Esophagus (tissue), 2 donors: Measurements from ENCODE around the gene PLCB2. TPM values are rescaled to one million over a fixed set of nuclear protein-coding genes. Genes with fewer than 3 reads are reported as not detected.

Experiments
- H3K27ac ChIP-seq, 2 donors: one replicate each; pipeline ENCODE4 v1.5.1; 2013; ENCODE audit warnings: low read depth in 2 of 2, mild to moderate bottlenecking in 2 of 2, inconsistent platforms in 1 of 2, low read length in 1 of 2, moderate library complexity in 1 of 2
- H3K27me3 ChIP-seq, 2 donors: one replicate each; pipeline ENCODE4 v1.6.1; 2013; ENCODE audit warnings: low read length in 2 of 2, control low read depth in 1 of 2, mild to moderate bottlenecking in 1 of 2; ENCODE audit not compliant: insufficient read depth in 2 of 2, control insufficient read depth in 1 of 2
- H3K36me3 ChIP-seq, 2 donors: one replicate each; pipeline ENCODE4 v1.6.1; 2013; ENCODE audit warnings: low read length in 1 of 2; ENCODE audit not compliant: control insufficient read depth in 2 of 2, insufficient read depth in 2 of 2
- H3K4me1 ChIP-seq, 2 donors: one replicate each; pipeline ENCODE4 v1.6.1; 2013; ENCODE audit warnings: low read length in 1 of 2; ENCODE audit not compliant: control insufficient read depth in 2 of 2, insufficient read depth in 2 of 2
- H3K4me3 ChIP-seq, 2 donors: one replicate each; pipeline ENCODE4 v1.5.1; 2013; ENCODE audit warnings: low read length in 2 of 2, mild to moderate bottlenecking in 2 of 2, low read depth in 1 of 2, moderate library complexity in 1 of 2
- H3K9me3 ChIP-seq, 2 donors: one replicate each; pipeline ENCODE4 v1.6.1; 2013; ENCODE audit warnings: mild to moderate bottlenecking in 2 of 2, low read depth in 1 of 2, low read length in 1 of 2, moderate library complexity in 1 of 2; ENCODE audit not compliant: control insufficient read depth in 2 of 2, insufficient read depth in 1 of 2
- WGBS, 2 donors: extraction: QIAGEN DNeasy Blood & Tissue Kit; methylation state at CpG; one replicate each; pipeline ENCODE4 v1.1.7; 2013; 5-methylcytosine and 5-hydroxymethylcytosine counted together
- polyA plus RNA-seq, 2 donors: library from polyadenylated mRNA; stranded (reverse); fragments of 200-250 nt; gene quantifications; one replicate each; pipeline ENCODE4 v1.2.3, GENCODE V29; 2013
- donor health status: healthy with polysubstance abuse.
- donor health status: Bipolar disorder and iron deficiency.

The PLCB2 gene
- polyA plus RNA-seq, 2 donors = 5.3 to 7.3 TPM

DNA sequence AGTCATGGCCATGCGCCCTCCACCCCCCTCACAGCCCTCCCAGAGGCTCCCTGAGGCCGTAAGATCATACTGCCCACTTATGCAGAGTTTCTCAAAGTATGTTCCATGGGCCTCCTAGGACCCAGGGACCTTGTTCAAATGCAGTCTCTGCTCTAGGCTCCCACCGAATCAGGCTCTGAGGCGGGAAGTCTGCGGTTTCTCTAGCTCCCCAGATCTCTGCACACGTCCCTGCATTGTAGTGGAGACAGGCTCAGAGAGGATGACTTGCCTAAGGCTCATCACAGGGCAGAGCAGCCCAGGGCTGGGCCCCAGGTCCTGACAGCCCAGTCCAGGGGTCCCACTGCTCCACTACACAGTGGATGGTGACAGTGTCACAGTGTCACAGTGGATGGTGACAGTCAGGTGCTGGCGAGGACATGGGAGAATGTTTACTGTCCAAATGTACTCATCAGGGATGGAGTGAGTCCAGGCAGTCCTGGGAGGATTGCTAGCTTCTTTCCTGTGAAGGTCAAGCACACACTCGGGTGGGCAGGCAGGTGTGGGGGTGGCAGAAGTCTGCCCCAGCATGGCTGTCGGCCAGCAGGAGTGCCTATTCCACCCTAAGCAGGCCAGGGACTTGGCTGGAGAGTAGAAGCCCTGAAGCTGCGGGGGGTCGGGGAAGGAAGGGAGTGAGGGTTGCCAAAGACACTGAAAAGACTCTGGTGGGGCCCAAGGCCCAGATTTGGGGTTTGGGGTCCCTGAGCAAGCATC is 37.3 kb downstream of the PLCB2 start:
- 76 to 78% methylated on average over 11 of the region's 11 CpGs for WGBS, 2 donors
- peaks cover 0 to 6% of the 10 kb centered on the region in 2 donors for H3K4me1 ChIP-seq
- no peak overlapping the region for H3K4me3 ChIP-seq
- H3K27ac ChIP-seq = no peak overlapping the region
- H3K36me3 ChIP-seq = peaks cover 0 to 54% of the 10 kb centered on the region in 2 donors
- H3K9me3 ChIP-seq = peaks cover 0 to 3% of the 10 kb centered on the region in 2 donors
- no peaks in the 10 kb centered on the region for H3K27me3 ChIP-seq

DNA sequence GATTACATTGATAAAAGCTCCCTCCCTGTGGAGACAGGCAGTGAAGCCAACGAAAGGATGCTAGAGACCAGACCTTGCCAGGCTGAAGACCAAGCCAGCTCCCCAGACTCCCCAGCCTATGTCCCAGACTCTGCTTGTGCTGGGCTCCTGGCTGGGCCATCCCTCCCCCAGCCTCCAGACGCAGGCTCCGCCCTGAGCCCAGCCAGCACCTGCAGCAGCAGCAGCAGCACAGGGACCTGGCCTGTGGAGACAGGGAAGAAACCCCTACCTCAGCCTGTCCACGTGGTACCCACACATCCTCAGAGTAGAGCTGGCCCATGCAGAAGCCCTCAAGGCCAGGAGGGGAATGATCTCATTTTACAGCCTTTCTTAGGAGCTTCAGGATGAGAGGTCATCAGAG is 38.1 kb downstream of the PLCB2 start:
- whole genome bisulfite sequencing, 2 donors = 76 to 80% methylated on average over 4 of the region's 4 CpGs
- peaks cover 0 to 3% of the 10 kb centered on the region in 2 donors for H3K9me3 ChIP-seq
- no peak overlapping the region for H3K27ac ChIP-seq
- H3K4me3 ChIP-seq = no peak overlapping the region
- no peaks in the 10 kb centered on the region for H3K27me3 ChIP-seq
- H3K4me1 ChIP-seq = peaks cover 0 to 6% of the 10 kb centered on the region in 2 donors
- H3K36me3 ChIP-seq = peaks cover 0 to 62% of the 10 kb centered on the region in 2 donors

DNA sequence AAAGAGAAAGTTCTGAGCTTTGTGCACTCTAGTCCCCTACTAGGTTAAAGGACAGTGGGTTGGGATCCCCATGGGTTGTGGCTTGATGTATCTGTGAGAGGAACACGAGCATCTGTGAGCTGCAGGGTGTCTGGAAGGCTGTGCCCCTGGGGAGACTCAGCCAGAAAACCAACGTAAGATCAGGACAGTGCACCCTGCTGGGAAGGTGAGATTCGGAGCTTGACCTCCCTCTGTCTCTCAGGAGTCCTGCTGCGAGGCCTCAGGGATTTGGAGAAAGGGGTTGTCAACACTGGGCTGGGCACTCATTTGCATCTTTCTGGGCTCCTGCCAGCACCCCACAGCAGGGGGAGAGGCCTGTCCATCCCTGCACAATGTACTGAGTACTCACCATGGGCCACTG is 40.1 kb downstream of the PLCB2 start:
- H3K36me3 ChIP-seq = peaks cover 0 to 51% of the 10 kb centered on the region in 2 donors
- no peak overlapping the region for H3K27ac ChIP-seq
- H3K4me1 ChIP-seq = peaks cover 0 to 6% of the 10 kb centered on the region in 2 donors
- H3K9me3 ChIP-seq = no peaks in the 10 kb centered on the region
- H3K27me3 ChIP-seq = no peaks in the 10 kb centered on the region
- WGBS, 2 donors = 84 to 86% methylated on average over 4 of the region's 4 CpGs
- H3K4me3 ChIP-seq = no peak overlapping the region

DNA sequence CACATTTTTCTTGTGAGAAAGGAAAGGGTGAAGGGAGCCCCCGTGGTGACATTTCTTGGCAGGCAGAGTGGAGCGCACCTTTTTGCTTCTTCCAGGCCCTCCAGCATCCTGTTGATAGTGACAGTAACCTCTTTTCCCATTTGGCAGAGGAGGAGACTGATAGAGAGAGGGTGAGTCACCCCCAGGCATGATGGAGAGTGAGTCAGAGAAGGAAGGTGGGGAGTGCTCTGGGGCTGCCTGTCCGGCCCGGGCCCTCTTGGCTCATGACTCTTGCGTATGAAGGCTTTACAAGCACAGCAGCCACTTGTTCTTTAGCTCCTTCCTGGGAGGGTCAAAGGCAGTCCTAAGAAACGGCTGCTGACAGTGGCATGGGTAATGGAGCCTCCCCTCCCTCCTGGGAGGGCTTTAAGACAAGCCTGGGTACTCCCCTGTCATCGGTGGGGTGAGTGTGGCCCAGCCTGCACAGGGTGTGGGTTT is 40.9 kb downstream of the PLCB2 start:
- H3K4me1 ChIP-seq = peaks cover 0 to 6% of the 10 kb centered on the region in 2 donors
- peak overlapping the region; percentile 59 to 75 for H3K27ac ChIP-seq
- H3K4me3 ChIP-seq = no peak overlapping the region
- H3K36me3 ChIP-seq = peaks cover 0 to 44% of the 10 kb centered on the region in 2 donors
- H3K9me3 ChIP-seq = no peaks in the 10 kb centered on the region
- 28 to 50% methylated on average over 7 of the region's 7 CpGs for WGBS, 2 donors
- H3K27me3 ChIP-seq = no peaks in the 10 kb centered on the region

DNA sequence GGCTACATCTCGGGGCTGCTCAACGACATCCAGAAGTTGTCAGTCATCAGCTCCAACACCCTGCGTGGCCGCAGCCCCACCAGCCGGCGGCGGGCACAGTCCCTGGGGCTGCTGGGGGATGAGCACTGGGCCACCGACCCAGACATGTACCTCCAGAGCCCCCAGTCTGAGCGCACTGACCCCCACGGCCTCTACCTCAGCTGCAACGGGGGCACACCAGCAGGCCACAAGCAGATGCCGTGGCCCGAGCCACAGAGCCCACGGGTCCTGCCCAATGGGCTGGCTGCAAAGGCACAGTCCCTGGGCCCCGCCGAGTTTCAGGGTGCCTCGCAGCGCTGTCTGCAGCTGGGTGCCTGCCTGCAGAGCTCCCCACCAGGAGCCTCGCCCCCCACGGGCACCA is 41.9 kb downstream of the PLCB2 start:
- 92 to 93% methylated on average over 20 of the region's 20 CpGs for WGBS, 2 donors
- Histone ChIP-seq H3K9me3 (no peaks in the 10 kb centered on the region), H3K36me3 (peaks cover 0 to 42% of the 10 kb centered on the region in 2 donors), H3K27me3 (no peaks in the 10 kb centered on the region), H3K4me3 (no peak overlapping the region), H3K27ac (peak overlapping the region in 1 of 2 donors; percentile 38), H3K4me1 (peaks cover 0 to 6% of the 10 kb centered on the region in 2 donors)

DNA sequence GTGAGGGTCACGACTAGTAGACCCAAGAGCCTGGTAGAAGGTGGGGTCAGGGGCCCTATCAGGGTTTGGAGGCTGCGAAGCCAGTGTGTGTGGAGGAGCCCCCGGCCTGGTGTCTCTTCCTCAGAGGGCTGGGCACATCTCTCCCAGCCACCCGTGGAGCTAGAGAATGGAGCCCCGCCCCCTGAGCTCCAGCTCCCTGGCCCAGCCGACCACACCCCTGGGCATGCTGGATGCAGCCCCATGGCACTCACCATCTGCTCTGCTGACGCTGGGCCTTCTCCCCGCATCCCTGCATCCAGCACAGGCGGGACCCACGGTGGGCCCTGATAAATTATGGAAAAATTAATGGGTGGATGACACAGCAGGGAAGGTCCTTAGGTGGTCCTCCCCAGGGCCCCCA is 42.4 kb downstream of the PLCB2 start:
- H3K27me3 ChIP-seq = no peaks in the 10 kb centered on the region
- no peak overlapping the region for H3K4me3 ChIP-seq
- peaks cover 0 to 6% of the 10 kb centered on the region in 2 donors for H3K4me1 ChIP-seq
- no peaks in the 10 kb centered on the region for H3K9me3 ChIP-seq
- 76 to 80% methylated on average over 10 of the region's 10 CpGs for WGBS, 2 donors
- peaks cover 0 to 42% of the 10 kb centered on the region in 2 donors for H3K36me3 ChIP-seq
- H3K27ac ChIP-seq = no peak overlapping the region

DNA sequence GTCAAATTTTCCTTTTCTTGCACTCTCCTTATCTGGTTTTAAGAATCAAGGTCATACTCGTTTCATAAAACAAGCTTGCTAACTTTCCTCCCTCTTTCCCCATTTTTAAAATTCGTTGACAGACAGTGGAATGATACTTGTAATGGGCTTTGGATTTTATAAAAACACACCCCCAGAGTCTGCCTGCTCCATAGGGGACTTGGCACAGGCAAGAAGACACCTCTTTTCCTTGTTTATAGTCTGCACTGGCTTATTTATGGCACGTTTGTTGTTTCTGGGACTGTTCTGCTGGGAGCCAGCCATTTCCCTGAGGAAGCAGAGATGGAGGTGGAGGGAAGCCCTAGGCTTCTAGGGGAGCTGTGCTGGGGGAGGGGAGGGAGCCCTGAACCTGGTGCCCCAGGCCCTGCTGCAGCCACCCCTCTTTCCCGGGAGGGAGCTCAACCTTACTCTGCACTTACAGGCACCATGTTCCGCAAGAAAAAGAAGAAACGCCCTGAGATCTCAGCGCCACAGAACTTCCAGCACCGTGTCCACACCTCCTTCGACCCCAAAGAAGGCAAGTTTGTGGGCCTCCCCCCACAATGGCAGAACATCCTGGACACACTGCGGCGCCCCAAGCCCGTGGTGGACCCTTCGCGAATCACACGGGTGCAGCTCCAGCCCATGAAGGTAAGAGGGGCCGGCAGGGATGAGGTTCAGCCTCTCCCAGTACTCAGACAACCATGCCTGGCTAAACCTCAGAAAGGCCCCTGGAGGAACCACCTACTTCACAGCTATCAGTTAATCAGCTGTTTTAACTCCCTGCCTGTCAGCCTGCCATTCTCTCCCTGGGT is 43.2 kb downstream of the PLCB2 start:
- no peak overlapping the region for H3K4me3 ChIP-seq
- H3K4me1 ChIP-seq = peaks cover 0 to 6% of the 10 kb centered on the region in 2 donors
- H3K36me3 ChIP-seq = peaks cover 0 to 37% of the 10 kb centered on the region in 2 donors
- H3K27me3 ChIP-seq = no peaks in the 10 kb centered on the region
- no peak overlapping the region for H3K27ac ChIP-seq
- no peaks in the 10 kb centered on the region for H3K9me3 ChIP-seq
- 84 to 85% methylated on average over 16 of the region's 16 CpGs for WGBS, 2 donors

DNA sequence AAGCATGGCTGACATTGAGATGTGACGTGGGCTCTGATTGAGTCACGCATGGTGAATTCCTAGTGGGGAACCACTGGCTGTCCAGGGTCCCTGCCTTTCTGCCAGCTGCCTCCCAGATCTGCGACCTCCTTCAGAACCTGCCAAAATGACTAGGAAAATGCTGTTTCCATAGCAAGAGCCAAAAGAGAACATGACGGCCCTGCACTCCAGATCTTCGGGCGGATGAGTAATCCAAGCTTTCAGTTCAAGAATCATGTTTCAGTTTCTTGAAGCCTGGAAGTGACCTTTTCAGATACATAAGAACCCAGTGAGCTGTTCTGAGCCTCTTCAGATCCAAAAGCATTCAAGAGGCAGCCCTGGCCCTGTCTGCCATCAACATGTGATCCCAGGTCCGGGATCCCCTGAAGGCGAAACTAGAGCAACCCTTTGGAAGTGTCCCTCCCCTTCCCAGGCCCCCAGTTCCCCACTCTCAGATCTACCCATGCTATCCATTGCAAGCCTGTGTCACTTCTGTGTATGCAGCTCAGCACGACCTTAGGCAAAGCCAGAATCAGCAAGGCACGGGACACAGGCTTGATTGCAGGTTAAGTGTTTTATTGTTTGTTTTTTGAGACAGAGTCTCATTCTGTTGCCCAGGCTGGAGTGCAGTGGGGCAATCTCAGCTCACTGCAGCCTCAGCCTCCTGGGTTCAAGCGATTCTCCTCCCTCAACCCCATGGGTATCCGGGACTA is 44.5 kb downstream of the PLCB2 start:
- WGBS, 2 donors = 79 to 81% methylated on average over 12 of the region's 12 CpGs

DNA sequence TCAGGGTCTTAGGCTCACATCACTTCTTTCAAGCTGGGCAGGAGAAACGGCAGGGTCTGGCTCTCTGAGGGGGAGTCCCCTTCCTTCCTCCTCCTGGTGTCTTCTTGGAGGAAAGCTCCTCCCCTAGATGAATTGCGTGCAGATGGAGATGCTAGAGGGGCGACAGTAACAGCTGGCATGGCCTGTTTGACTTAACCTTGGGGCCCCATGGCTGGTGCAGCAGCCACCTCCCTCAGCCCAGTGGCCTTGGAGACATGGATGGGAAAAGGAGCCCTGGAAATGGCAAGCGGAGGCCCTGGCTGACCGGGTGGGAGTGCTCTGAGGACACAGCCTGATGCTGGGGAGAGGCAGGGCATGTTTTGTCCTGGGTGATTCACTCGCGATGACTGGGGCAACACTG is 48.7 kb downstream of the PLCB2 start:
- Histone ChIP-seq H3K4me1 (no peaks in the 10 kb centered on the region), H3K27me3 (no peaks in the 10 kb centered on the region), H3K4me3 (no peak overlapping the region), H3K9me3 (no peaks in the 10 kb centered on the region), H3K27ac (no peak overlapping the region), H3K36me3 (peaks cover 0 to 15% of the 10 kb centered on the region in 2 donors)
- 71 to 75% methylated on average over 7 of the region's 7 CpGs for whole genome bisulfite sequencing, 2 donors

More for the DNA sequence above, 44.5 kb downstream of the PLCB2 start:
- peaks cover 0 to 37% of the 10 kb centered on the region in 2 donors for H3K36me3 ChIP-seq
- H3K9me3 ChIP-seq = no peaks in the 10 kb centered on the region
- H3K27me3 ChIP-seq = no peaks in the 10 kb centered on the region
- no peak overlapping the region for H3K4me3 ChIP-seq
- peaks cover 0 to 6% of the 10 kb centered on the region in 2 donors for H3K4me1 ChIP-seq
- H3K27ac ChIP-seq = no peak overlapping the region
